Measurements from ENCODE around the gene SLC22A3. TPM values are rescaled to one million over a fixed set of nuclear protein-coding genes. Genes with fewer than 3 reads are reported as not detected.

The SLC22A3 gene
- total and polyA plus RNA-seq, 2 of the 13 experiments (the other 11 are each of a cell fraction or from before 2014, with no cell fraction given): 12.0 to 31.5 TPM

- ChIA-PET POLR2A (no interaction called here), CTCF (ENCODE audit: low intra/inter-chr PET ratio, low total read pairs) (no interaction called here)
- in situ Hi-C loops (cut with HindIII; ENCODE audit: extremely low pct_ligation_motif_present, low pct_unique_long_range_greater_than_20kb) (no loop called here), intact Hi-C loops (cut with micrococcal nuclease; ENCODE audit: unreplicated experiment) (no loop called here)
- Histone ChIP-seq H3K9me3 (ENCODE audit: low read length) (no peaks in the 10 kb centered on the region), H3K27me3 (ENCODE audit: control insufficient read depth in 1 of 2, insufficient read depth in 2 of 2, low read length in 2 of 2) (no peaks in the 10 kb centered on the region), H4K20me1 (ENCODE audit: insufficient read depth, low read length) (no peaks in the 10 kb centered on the region), H3K9ac (ENCODE audit: insufficient read depth, low read depth, low read length) (no peak overlapping the region), H3K79me2 (ENCODE audit: insufficient read depth, low read length) (no peaks in the 10 kb centered on the region), H3K36me3 (replicated peaks in 1 of 2; ENCODE audit: control insufficient read depth in 1 of 2, insufficient read depth in 2 of 2, low read length in 2 of 2) (peaks cover 0 to 5% of the 10 kb centered on the region in 2 experiments; a peak in 2 of 5 replicates), H3K27ac (ENCODE audit: extremely low read length, insufficient read depth, low read length) (no peak overlapping the region), H3K4me2 (ENCODE audit: low read depth, low read length) (no peak overlapping the region), H2AFZ (ENCODE audit: low read length) (no peak overlapping the region), H3K4me1 (ENCODE audit: insufficient read depth, low read length) (no peaks in the 10 kb centered on the region), H3K4me3 (replicated peaks in 1 of 3; ENCODE audit: insufficient read depth in 1 of 3, low read depth in 2 of 3, low read length in 3 of 3) (no peak overlapping the region)
- BruUV-seq (replicated peaks): no TSS peak
- ATAC-seq: no peak
- FAIRE-seq: no peak
- no peak for DNase-seq (ENCODE audit: low spot score)
- no peak for TF ChIP-seq ZNF563 (CRISPR knock-in tag; IDR thresholded peaks at IDR 0.05)
- TF ChIP-seq MYNN (CRISPR knock-in tag; IDR thresholded peaks at IDR 0.05; ENCODE audit: low read depth): no peak
- TF ChIP-seq ZBTB33 (CRISPR knock-in tag; IDR thresholded peaks at IDR 0.05): no peak
- no peak for TF ChIP-seq ZSCAN9 (CRISPR knock-in tag; IDR thresholded peaks at IDR 0.05; ENCODE audit: borderline replicate concordance)
- TF ChIP-seq IRF2 (CRISPR knock-in tag; IDR thresholded peaks at IDR 0.05): no peak
- no peak for TF ChIP-seq WIZ (CRISPR knock-in tag; IDR thresholded peaks at IDR 0.05)
- no peak for TF ChIP-seq ZNF788 (CRISPR knock-in tag; IDR thresholded peaks at IDR 0.05; ENCODE audit: borderline replicate concordance)
Observed at GRCh38 chr6:160424256-160424655, 76.1 kb downstream of the SLC22A3 start.

- no peaks in the 10 kb centered on the region for H4K20me1 ChIP-seq (ENCODE audit: insufficient read depth, low read length)
- H3K9ac ChIP-seq (ENCODE audit: insufficient read depth, low read depth, low read length): no peak overlapping the region
- ChIA-PET POLR2A (no interaction called here), CTCF (ENCODE audit: low intra/inter-chr PET ratio, low total read pairs) (no interaction called here)
- H3K4me1 ChIP-seq (ENCODE audit: insufficient read depth, low read length): no peaks in the 10 kb centered on the region
- H3K79me2 ChIP-seq (ENCODE audit: insufficient read depth, low read length): no peaks in the 10 kb centered on the region
- FAIRE-seq (no peak), DNase-seq (ENCODE audit: low spot score) (no peak), ATAC-seq (no peak)
- no peak overlapping the region for H3K4me2 ChIP-seq (ENCODE audit: low read depth, low read length)
- H2AFZ ChIP-seq (ENCODE audit: low read length): no peak overlapping the region
- no peak overlapping the region for H3K27ac ChIP-seq (ENCODE audit: extremely low read length, insufficient read depth, low read length)
- no peaks in the 10 kb centered on the region for H3K9me3 ChIP-seq (ENCODE audit: low read length)
- H3K4me3 ChIP-seq (replicated peaks in 1 of 3; ENCODE audit: insufficient read depth in 1 of 3, low read depth in 2 of 3, low read length in 3 of 3): no peak overlapping the region
- no TSS peak for BruUV-seq (replicated peaks)
- in situ Hi-C loops (cut with HindIII; ENCODE audit: extremely low pct_ligation_motif_present, low pct_unique_long_range_greater_than_20kb) (no loop called here), intact Hi-C loops (cut with micrococcal nuclease; ENCODE audit: unreplicated experiment) (no loop called here)
- 77% methylated on average over 3 of the region's 3 CpGs for WGBS (ENCODE audit: low lambda C conversion rate)
- H3K27me3 ChIP-seq (ENCODE audit: control insufficient read depth in 1 of 2, insufficient read depth in 2 of 2, low read length in 2 of 2): no peaks in the 10 kb centered on the region
- peaks cover 0 to 5% of the 10 kb centered on the region in 2 experiments; a peak in 2 of 5 replicates for H3K36me3 ChIP-seq (replicated peaks in 1 of 2; ENCODE audit: control insufficient read depth in 1 of 2, insufficient read depth in 2 of 2, low read length in 2 of 2)
- TF ChIP-seq ATF2 (CRISPR knock-in tag; IDR thresholded peaks at IDR 0.05): no peak
- no peak for TF ChIP-seq THAP8 (CRISPR knock-in tag; IDR thresholded peaks at IDR 0.05; ENCODE audit: borderline replicate concordance)
- no peak for TF ChIP-seq YY1 (IDR thresholded peaks at IDR 0.05; ENCODE audit: insufficient read depth, insufficient replicate concordance, low read depth, low read length)
- TF ChIP-seq ZNF121 (CRISPR knock-in tag; IDR thresholded peaks at IDR 0.05): no peak
- TF ChIP-seq ZNF292 (CRISPR knock-in tag; IDR thresholded peaks at IDR 0.05; ENCODE audit: borderline replicate concordance, low read depth): no peak
- TF ChIP-seq NRL (CRISPR knock-in tag; IDR thresholded peaks at IDR 0.05; ENCODE audit: borderline replicate concordance): no peak
- TF ChIP-seq ZNF10 (CRISPR knock-in tag; IDR thresholded peaks at IDR 0.05; ENCODE audit: borderline replicate concordance, low read depth): no peak
- no peak for TF ChIP-seq SMARCE1 (IDR thresholded peaks at IDR 0.05; ENCODE audit: borderline replicate concordance)
- TF ChIP-seq ZNF12 (CRISPR knock-in tag; IDR thresholded peaks at IDR 0.05): no peak
- no peak for TF ChIP-seq SYNCRIP (IDR thresholded peaks at IDR 0.05; ENCODE audit: insufficient read depth, low read depth, low read length)
Observed at GRCh38 chr6:160426136-160426535, 78.0 kb downstream of the SLC22A3 start.

All from HepG2 (cell line).